Measurements from ENCODE around the gene AP3S1.

The AP3S1 gene

DNA sequence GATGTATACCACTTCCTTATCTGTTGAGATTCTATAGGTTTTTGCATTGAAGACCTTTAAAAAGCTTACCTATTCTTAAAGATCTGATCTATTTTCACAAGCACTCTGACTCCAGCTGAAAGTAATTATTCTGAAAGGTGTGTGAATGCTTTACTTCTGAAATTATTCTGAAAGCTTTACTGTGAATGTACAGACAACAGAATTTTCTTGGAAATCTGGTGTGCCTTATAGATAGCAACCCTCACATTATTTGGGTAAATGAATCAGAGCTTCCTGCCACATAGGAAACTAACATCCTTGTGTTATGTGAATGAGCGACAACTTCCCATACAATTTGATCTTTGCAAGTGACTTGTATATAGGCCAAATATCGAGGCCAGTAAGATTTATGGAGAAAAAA lies 31.8 kb upstream of the AP3S1 start:
- Histone ChIP-seq H3K27me3 (replicated peaks; ENCODE audit: control insufficient read depth, insufficient read depth, low read length, poor library complexity, severe bottlenecking) (peaks cover 16% of the 10 kb centered on the region), H3K27ac (ENCODE audit: insufficient read depth, low read length, poor library complexity, severe bottlenecking) (no peak overlapping the region), H3K36me3 (ENCODE audit: control insufficient read depth, insufficient read depth, low read length) (no peaks in the 10 kb centered on the region), H3K4me3 (ENCODE audit: insufficient read depth, low read depth, low read length, poor library complexity, severe bottlenecking) (no peak overlapping the region), H3K9me3 (ENCODE audit: control insufficient read depth, low read length) (no peaks in the 10 kb centered on the region), H3K4me1 (ENCODE audit: control insufficient read depth, insufficient read depth, low read length, poor library complexity, severe bottlenecking) (no peaks in the 10 kb centered on the region)
- DNase-seq = no peak

DNA sequence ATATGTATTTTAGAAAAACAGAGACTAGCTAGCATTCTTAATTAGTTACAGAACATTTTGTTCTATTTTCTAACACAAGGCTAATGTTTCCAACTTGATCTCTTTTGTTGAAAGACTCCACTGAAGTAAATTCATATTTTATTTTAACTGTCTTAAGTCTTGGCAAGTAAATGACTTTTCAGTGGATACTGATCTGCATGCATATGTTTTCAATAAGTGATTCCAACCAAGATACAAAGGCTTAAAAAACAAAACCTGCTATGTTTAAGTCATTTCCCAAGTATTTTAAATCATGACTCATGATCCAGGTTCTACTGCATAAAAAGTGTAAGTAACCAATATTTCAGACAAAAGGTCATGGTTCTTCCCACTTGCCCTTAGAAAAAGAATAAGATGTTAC lies 31.0 kb upstream of the AP3S1 start:
- Histone ChIP-seq H3K4me3 (ENCODE audit: insufficient read depth, low read depth, low read length, poor library complexity, severe bottlenecking) (no peak overlapping the region), H3K27me3 (replicated peaks; ENCODE audit: control insufficient read depth, insufficient read depth, low read length, poor library complexity, severe bottlenecking) (peaks cover 22% of the 10 kb centered on the region), H3K9me3 (ENCODE audit: control insufficient read depth, low read length) (no peaks in the 10 kb centered on the region), H3K27ac (ENCODE audit: insufficient read depth, low read length, poor library complexity, severe bottlenecking) (no peak overlapping the region), H3K36me3 (ENCODE audit: control insufficient read depth, insufficient read depth, low read length) (no peaks in the 10 kb centered on the region), H3K4me1 (ENCODE audit: control insufficient read depth, insufficient read depth, low read length, poor library complexity, severe bottlenecking) (peaks cover 2% of the 10 kb centered on the region)
- DNase-seq = no peak

DNA sequence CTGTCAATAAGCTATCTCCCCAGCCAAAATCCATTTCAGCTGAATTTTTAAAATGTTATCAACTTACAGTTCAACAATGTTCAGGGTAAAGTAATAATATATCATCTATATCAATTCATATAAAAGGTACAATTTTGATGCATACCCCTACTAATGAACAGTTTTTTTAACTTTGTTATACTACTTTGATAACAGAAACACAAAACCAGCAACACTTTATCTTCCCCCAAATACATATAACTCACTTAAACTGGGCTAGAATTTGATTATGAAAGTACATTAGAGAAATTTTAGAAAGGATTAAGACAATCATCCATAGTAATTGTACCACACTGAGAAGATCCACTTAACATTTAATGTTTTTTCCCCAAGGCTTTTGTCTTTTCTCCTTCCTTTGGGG lies 30.3 kb upstream of the AP3S1 start:
- no peak overlapping the region for H3K27ac ChIP-seq (ENCODE audit: insufficient read depth, low read length, poor library complexity, severe bottlenecking)
- no peaks in the 10 kb centered on the region for H3K36me3 ChIP-seq (ENCODE audit: control insufficient read depth, insufficient read depth, low read length)
- no peak for DNase-seq
- peaks cover 8% of the 10 kb centered on the region for H3K4me1 ChIP-seq (ENCODE audit: control insufficient read depth, insufficient read depth, low read length, poor library complexity, severe bottlenecking)
- H3K4me3 ChIP-seq (ENCODE audit: insufficient read depth, low read depth, low read length, poor library complexity, severe bottlenecking) = no peak overlapping the region
- no peaks in the 10 kb centered on the region for H3K9me3 ChIP-seq (ENCODE audit: control insufficient read depth, low read length)
- H3K27me3 ChIP-seq (replicated peaks; ENCODE audit: control insufficient read depth, insufficient read depth, low read length, poor library complexity, severe bottlenecking) = peaks cover 29% of the 10 kb centered on the region

DNA sequence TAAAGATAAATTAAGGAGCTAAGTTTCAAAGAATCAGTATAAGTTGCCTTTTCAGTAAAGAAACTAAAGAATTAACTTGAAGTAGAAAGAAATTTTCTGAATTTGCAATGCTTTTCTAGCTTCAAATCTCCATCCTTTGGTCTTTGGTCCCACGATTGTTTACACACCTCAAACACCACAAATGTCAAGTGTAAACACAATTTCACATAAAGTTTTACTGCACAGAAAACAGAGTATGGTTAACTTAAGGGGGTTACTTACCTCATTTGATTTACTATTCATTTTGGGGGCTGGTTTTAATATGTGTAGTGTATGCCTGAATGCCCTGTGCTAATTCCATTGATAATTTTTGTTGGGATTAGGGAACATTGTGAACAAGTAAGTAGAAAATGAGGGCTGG lies 29.4 kb upstream of the AP3S1 start:
- no peak for DNase-seq

DNA sequence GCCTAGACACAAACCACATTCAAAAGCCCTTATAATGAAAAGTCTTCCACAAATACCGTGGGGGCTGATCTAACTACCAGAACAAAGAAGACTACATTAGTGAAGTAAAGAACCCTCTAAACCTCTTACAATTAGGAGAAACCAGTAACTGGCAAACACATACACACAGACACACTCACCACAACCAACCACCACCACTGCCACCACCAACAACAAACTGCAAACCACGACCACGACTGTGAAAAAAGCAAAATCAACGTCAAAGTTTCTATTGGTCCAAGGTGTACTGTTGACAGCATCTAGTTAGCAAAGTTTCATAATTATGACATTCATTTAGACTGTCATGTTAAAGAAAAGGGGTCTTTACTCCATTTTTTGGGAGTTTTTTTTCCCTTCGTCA lies 28.0 kb upstream of the AP3S1 start:
- Histone ChIP-seq H3K4me3 (ENCODE audit: insufficient read depth, low read depth, low read length, poor library complexity, severe bottlenecking) (no peak overlapping the region), H3K27me3 (replicated peaks; ENCODE audit: control insufficient read depth, insufficient read depth, low read length, poor library complexity, severe bottlenecking) (peaks cover 33% of the 10 kb centered on the region), H3K4me1 (ENCODE audit: control insufficient read depth, insufficient read depth, low read length, poor library complexity, severe bottlenecking) (peaks cover 13% of the 10 kb centered on the region), H3K27ac (ENCODE audit: insufficient read depth, low read length, poor library complexity, severe bottlenecking) (no peak overlapping the region), H3K36me3 (ENCODE audit: control insufficient read depth, insufficient read depth, low read length) (no peaks in the 10 kb centered on the region), H3K9me3 (ENCODE audit: control insufficient read depth, low read length) (no peaks in the 10 kb centered on the region)
- DNase-seq = no peak

More for the DNA sequence above, 29.4 kb upstream of the AP3S1 start:
- Histone ChIP-seq H3K36me3 (ENCODE audit: control insufficient read depth, insufficient read depth, low read length) (no peaks in the 10 kb centered on the region), H3K4me1 (ENCODE audit: control insufficient read depth, insufficient read depth, low read length, poor library complexity, severe bottlenecking) (peaks cover 13% of the 10 kb centered on the region), H3K27me3 (replicated peaks; ENCODE audit: control insufficient read depth, insufficient read depth, low read length, poor library complexity, severe bottlenecking) (peaks cover 33% of the 10 kb centered on the region), H3K9me3 (ENCODE audit: control insufficient read depth, low read length) (no peaks in the 10 kb centered on the region), H3K4me3 (ENCODE audit: insufficient read depth, low read depth, low read length, poor library complexity, severe bottlenecking) (no peak overlapping the region), H3K27ac (ENCODE audit: insufficient read depth, low read length, poor library complexity, severe bottlenecking) (no peak overlapping the region)

DNA sequence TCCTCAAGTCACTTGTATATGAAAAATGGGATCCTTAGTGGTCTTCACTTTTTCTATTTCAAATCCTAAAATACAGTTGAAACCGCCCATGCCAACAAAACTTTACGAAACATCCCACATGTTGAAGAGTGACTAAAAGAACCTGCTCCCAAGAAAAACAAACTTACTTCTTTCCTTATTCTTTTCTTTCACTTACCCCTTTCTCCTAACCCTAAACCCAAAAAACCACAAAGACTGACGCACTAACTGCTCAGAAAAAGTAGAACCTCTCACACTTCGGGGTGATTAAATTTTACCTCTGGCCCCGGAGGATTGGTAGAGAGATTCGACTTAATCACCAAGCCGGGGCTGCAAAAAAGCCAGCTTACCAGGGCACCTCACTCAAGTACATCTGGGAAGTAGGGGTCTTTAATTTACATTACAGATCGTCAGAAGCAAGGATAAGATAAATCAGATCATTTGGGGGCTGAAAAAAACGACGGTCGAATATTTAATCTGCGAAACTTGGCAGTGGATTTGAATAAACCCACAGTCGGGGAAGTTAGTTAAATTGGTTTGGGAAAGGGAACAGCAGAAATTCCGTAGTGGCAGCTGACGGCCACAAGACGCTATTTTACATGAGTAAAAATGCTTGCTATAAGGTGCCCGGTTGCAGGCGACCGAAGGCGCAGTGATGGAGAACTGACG lies 26.6 kb upstream of the AP3S1 start:
- H3K4me1 ChIP-seq (ENCODE audit: control insufficient read depth, insufficient read depth, low read length, poor library complexity, severe bottlenecking) = peaks cover 13% of the 10 kb centered on the region
- H3K9me3 ChIP-seq (ENCODE audit: control insufficient read depth, low read length) = no peaks in the 10 kb centered on the region
- H3K36me3 ChIP-seq (ENCODE audit: control insufficient read depth, insufficient read depth, low read length) = no peaks in the 10 kb centered on the region
- DNase-seq = no peak
- no peak overlapping the region for H3K27ac ChIP-seq (ENCODE audit: insufficient read depth, low read length, poor library complexity, severe bottlenecking)
- H3K27me3 ChIP-seq (replicated peaks; ENCODE audit: control insufficient read depth, insufficient read depth, low read length, poor library complexity, severe bottlenecking) = peaks cover 37% of the 10 kb centered on the region
- no peak overlapping the region for H3K4me3 ChIP-seq (ENCODE audit: insufficient read depth, low read depth, low read length, poor library complexity, severe bottlenecking)

DNA sequence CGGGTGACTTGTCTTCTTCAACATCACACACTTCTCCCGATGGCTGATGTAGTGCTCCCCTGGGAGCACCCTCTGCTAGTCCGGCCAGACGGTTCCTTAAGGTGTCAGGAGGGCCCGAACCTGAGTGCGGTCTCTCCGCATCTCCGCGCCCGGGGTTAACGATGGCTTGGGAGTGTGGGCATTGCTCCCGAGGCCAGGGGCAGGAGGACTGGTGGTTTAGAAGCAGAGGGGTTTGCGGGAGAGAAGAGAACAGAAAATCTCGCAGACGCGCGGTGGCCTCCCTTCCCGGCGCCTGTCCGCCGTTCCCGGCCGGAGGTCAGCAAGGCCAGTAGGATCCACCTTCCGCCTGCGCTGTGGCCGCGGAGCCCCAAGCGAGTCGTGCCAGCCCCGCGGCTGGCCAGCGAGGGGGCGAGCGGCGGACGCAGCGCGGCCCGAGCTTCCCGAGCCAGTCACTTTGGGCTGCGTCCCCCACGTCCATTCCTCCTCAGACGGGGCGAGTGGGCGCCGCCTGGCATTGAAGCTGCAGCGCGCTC lies 26.0 kb upstream of the AP3S1 start:
- no peak for DNase-seq
- peaks cover 37% of the 10 kb centered on the region for H3K27me3 ChIP-seq (replicated peaks; ENCODE audit: control insufficient read depth, insufficient read depth, low read length, poor library complexity, severe bottlenecking)
- H3K4me1 ChIP-seq (ENCODE audit: control insufficient read depth, insufficient read depth, low read length, poor library complexity, severe bottlenecking) = peaks cover 13% of the 10 kb centered on the region
- no peaks in the 10 kb centered on the region for H3K36me3 ChIP-seq (ENCODE audit: control insufficient read depth, insufficient read depth, low read length)
- H3K4me3 ChIP-seq (ENCODE audit: insufficient read depth, low read depth, low read length, poor library complexity, severe bottlenecking) = peak overlapping the region; percentile 39
- H3K9me3 ChIP-seq (ENCODE audit: control insufficient read depth, low read length) = no peaks in the 10 kb centered on the region
- no peak overlapping the region for H3K27ac ChIP-seq (ENCODE audit: insufficient read depth, low read length, poor library complexity, severe bottlenecking)

DNA sequence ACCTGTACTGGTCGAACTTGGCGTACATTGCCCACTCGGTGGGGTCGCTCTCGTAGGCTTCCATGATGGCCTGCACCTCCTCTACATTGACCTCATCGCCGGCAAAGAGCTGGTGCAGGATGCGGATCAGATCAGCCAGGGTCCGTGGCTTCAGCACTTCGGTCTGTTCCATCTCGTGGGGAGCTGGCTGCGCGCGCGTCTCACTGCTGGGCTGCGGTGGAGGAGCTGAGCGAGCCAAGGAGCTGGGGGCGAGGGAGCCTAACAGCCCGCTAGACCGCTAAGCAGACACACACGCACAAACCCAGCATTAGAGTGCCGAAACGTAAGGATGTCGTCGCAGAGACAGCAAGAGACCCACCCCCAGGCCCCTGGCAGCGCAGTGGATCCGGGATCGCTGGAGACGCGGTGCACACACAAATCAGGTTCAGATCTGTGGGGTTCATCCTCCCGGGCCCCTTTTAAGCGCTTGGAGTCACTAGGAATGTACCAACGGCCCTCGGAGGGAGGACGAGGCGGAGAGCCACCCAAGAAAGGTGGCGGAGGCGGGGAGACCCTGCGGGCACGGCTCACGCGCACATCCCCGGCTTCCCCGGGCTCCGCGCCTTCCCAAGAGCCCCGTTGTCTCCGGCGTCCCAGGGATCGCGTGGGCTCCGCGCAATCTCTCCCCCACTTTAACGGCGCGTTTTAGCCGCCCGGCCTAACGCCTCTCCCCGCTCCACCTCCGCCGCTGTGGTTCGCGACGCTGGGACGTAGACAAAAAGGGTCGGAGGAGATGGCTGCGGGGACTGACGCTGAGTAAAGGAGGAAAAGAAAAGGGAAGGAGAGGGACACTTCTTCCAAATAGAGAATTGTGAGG lies 25.3 kb upstream of the AP3S1 start, which contains the start of gene CDO1:
CDO1 (minus strand) TSS at position 434 of the 856 bp plus-strand sequence; CDS start at position 172, 262 bp downstream.
- Histone ChIP-seq H3K9me3 (ENCODE audit: control insufficient read depth, low read length) (no peaks in the 10 kb centered on the region), H3K36me3 (ENCODE audit: control insufficient read depth, insufficient read depth, low read length) (no peaks in the 10 kb centered on the region), H3K4me1 (ENCODE audit: control insufficient read depth, insufficient read depth, low read length, poor library complexity, severe bottlenecking) (peaks cover 13% of the 10 kb centered on the region), H3K27me3 (replicated peaks; ENCODE audit: control insufficient read depth, insufficient read depth, low read length, poor library complexity, severe bottlenecking) (peaks cover 37% of the 10 kb centered on the region), H3K27ac (ENCODE audit: insufficient read depth, low read length, poor library complexity, severe bottlenecking) (no peak within 1 kb of the TSS), H3K4me3 (ENCODE audit: insufficient read depth, low read depth, low read length, poor library complexity, severe bottlenecking) (peak within 1 kb of the TSS; percentile 39)
- no peak for DNase-seq

DNA sequence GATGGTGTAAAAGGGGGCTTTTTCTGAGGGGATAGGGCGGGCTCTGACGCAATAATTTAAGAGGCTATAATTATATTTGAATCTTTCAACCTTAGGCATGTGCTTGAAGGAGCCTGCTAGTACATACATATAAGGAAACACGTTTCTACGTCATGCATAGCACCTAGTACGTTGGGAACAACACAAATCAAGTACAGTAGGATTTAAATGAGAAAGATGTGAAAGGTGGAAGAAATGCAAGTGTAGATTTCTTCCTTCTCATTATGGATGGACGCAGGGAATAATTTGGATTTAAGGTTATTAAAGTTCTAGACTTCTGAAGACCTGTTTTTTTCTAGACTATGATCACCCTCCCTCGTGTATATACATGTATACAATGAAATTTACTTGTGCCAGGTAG lies 24.3 kb upstream of the AP3S1 start:
- Histone ChIP-seq H3K36me3 (ENCODE audit: control insufficient read depth, insufficient read depth, low read length) (no peaks in the 10 kb centered on the region), H3K9me3 (ENCODE audit: control insufficient read depth, low read length) (no peaks in the 10 kb centered on the region), H3K4me1 (ENCODE audit: control insufficient read depth, insufficient read depth, low read length, poor library complexity, severe bottlenecking) (peaks cover 13% of the 10 kb centered on the region), H3K4me3 (ENCODE audit: insufficient read depth, low read depth, low read length, poor library complexity, severe bottlenecking) (no peak overlapping the region), H3K27me3 (replicated peaks; ENCODE audit: control insufficient read depth, insufficient read depth, low read length, poor library complexity, severe bottlenecking) (peaks cover 30% of the 10 kb centered on the region), H3K27ac (ENCODE audit: insufficient read depth, low read length, poor library complexity, severe bottlenecking) (no peak overlapping the region)
- DNase-seq = no peak

DNA sequence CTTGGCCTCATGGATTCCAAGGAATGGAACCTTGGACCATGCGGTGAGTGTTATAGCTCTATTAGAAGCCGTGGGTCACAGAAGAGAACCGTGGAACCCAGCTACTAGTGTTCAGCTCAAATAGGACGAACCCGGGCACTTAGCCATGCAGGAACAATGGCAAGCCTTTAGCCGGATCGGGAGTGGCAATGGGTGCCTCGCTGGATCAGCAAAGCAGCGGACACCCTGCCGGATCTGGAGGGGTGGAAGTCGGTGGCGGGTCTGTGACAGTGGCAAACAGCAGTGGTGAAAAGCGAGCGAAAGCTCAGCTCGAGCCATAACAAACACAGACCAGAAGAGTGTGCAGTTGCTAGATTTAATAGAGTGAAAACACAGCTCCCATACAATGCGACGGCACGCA lies 22.9 kb upstream of the AP3S1 start:
- Histone ChIP-seq H3K36me3 (ENCODE audit: control insufficient read depth, insufficient read depth, low read length) (no peaks in the 10 kb centered on the region), H3K4me3 (ENCODE audit: insufficient read depth, low read depth, low read length, poor library complexity, severe bottlenecking) (no peak overlapping the region), H3K4me1 (ENCODE audit: control insufficient read depth, insufficient read depth, low read length, poor library complexity, severe bottlenecking) (peaks cover 13% of the 10 kb centered on the region), H3K9me3 (ENCODE audit: control insufficient read depth, low read length) (no peaks in the 10 kb centered on the region), H3K27ac (ENCODE audit: insufficient read depth, low read length, poor library complexity, severe bottlenecking) (no peak overlapping the region), H3K27me3 (replicated peaks; ENCODE audit: control insufficient read depth, insufficient read depth, low read length, poor library complexity, severe bottlenecking) (peaks cover 30% of the 10 kb centered on the region)
- no peak for DNase-seq

Measured in effector memory CD4-positive, alpha-beta T cell (primary cell).